SW480 (cell line): Measurements from ENCODE around the gene SLC43A2.
A peak's percentile ranks its signal among the peaks of the same experiment; 100 is the strongest.
"Not testable (repeated sequence)": the region's sequence is repeated elsewhere in the genome, so short reads cannot be mapped to it uniquely, and the experiment has no call there.

ENCODE experiments used
- DNase-seq: peaks from one replicate; pipeline ENCODE4 v3.0.0-alpha.2; 2016; ENCODE audit warnings: low spot score

Gene SLC43A2

DNA sequence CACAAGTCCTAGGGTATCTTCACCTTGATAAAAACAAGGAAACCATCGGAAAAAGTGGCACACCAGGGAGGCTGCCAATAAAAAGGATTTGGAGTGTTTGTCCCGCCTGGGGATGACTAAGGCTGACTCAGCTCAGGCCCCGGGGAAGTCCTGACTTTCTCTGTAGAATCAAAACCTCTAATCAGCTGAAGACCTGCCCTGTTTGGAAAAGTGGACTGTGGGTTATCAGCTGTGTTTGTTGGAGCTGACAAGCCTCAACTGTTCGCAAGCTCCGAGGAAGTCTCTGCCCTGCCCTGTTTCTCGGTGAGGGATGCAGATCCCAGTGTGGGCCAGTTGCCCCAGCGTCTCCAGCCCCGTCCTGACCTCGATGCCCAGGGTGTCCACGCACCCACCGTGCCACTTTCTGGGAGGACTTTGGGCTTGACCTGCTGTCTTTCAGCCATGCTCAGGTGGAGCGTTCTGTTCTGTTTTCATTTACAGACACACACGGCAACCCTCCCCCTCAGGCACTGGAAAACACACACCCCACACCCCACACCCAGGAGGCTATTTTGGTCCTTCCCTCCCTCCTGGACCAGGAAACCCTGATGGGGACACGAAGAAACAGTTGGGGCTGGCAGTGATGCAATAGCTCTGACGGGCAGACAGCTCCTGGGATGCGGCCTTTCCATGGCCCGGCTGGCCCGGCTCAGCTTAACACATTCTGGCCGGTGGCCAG lies 38.4 kb downstream of the SLC43A2 start:
- peak; percentile 73 for DNase-seq

DNA sequence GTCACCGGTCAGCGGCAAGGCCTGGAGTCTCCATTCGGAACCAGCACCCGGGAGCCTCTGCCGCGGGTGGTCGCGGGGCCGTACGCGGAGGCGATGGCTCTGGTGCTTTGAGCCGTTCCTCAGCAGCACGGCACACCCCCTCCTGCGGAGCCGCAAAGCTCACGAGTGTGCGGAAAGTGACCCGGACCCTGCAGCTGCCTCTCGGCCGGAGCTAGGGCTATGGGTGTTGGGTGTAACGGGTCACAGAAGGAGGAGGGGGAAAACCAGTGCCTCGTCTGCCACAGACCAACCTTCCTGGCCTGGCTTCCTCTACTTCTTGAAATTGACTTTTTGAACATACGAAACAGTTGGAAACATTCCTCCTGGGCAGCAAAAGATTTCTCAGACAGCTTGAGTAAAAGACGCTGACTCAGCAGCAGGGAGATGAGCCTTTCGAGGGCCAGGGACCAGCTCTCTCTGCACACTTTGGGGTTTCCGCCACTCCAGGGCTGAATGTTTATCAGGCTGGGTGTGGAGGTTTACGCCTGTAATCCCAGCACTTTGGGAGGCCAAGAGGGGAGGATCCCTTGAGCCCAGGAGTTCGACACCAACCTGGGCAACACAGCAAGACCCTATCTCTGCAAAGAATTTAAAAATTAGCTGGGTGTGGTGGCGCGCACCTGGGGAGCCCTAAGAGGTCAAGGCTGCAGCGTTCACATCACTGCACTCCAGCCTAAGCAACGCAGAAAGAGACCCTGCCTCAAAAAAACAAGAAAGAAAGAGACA lies 39.6 kb downstream of the SLC43A2 start:
- DNase-seq: no peak

DNA sequence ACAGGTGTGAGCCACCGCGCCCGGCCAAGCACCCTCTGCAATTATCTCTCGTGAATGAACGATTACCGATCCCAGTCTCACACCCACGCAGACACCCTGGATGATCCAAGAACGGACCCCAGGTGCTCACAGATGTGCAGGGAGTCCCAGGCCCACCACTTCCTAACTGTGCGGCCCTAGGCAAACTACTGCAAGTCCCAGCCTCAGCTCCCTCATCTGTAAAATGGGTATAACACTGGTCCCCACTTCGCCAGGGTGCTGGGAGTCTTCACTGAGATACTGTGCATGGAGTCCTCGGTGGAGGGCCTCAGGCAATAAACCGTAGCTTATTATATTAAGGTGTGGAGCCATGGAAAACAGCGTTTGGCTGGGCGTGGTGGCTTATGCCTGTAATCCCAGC lies 44.5 kb downstream of the SLC43A2 start:
- DNase-seq: no peak

DNA sequence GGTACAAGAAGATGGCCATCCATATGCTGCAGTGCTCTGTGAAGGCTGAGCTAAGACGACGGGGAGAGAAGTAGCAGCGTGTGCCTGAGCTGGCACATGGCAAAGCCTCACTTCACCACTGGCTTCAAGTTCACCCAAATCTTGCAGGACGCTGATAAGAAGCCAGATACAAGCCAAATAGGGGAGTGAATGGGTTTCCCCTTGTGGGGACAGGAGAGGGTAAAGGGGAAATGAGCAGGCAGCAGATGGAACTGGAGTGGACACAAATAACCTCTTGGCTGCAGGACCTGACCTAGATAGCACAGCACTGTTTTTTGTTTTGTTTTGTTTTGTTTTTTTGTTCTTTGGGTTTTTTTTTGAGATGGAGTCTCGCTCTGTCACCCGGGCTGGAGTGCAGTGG lies 45.1 kb downstream of the SLC43A2 start:
- no peak for DNase-seq

- DNase-seq: no peak
These were observed 46.3 kb downstream of the SLC43A2 start for GRCh38 chr17:1582374-1582773.

DNA sequence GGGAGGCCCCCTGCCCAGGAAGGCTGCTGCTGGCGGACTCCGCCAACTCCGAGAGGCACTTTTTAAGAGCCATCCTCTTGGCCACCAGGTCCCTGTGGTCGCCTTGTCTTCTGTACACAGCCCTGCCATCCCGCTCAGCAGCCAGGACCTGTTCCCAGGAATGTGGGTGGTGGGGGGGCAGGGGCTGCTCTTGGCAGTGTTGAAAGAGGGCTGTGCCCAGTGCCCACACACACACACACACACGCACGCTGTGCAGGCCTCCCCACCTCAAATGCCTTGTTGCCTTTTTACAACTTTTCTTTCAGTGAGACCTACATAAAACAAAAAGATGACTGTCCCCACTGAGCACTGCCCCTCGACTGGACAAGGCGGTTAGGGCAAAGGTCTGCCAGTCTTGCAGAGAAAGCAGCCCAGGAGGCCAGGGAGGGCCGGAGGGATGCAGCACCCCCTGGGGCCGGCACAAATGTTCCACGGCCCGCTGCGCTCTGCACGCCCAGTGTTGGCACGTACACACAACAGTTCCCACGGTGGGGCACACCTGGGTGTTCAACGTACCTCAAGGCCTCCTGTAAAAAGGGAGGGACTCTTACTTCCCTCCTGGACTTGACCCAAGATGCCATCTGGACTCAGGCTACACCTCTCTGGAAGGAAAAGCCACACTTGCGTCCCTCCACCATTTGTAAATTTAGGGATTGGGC lies 47.5 kb downstream of the SLC43A2 start:
- DNase-seq: no peak

GRCh38 chr17:1578029-1578428 lies 50.6 kb downstream of the SLC43A2 start:
- DNase-seq: no peak

GRCh38 chr17:1577583-1578013 lies 51.0 kb downstream of the SLC43A2 start:
- no peak for DNase-seq

GRCh38 chr17:1577182-1577581 lies 51.5 kb downstream of the SLC43A2 start:
- peak; percentile 47 for DNase-seq

- DNase-seq: no peak
These were observed 52.1 kb downstream of the SLC43A2 start for GRCh38 chr17:1576500-1576899.

- DNase-seq: no peak
These were observed 53.8 kb downstream of the SLC43A2 start for GRCh38 chr17:1574697-1575471.

- DNase-seq: no peak
These were observed 54.5 kb downstream of the SLC43A2 start for GRCh38 chr17:1573932-1574696.

- not testable (repeated sequence) for DNase-seq
These were observed 56.0 kb downstream of the SLC43A2 start for GRCh38 chr17:1572646-1573045.

DNA sequence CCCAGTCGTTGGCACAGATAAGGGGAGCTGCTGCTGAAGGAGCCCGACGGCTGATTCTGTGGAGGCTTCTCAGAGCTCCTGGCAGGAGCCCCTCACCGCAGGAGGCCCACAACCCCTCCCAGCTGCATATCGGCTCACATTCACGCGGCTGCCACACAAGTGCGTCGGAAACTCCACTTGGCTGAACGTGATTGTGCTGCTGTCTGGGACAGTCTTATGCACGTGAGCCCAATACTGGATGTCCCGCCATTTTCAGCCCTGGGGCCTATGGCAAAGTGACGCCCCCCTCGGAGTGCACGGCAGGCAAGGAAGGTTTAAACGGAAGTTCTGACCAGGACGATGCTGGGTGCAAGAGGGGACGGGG lies 57.3 kb downstream of the SLC43A2 start:
- DNase-seq: no peak

DNA sequence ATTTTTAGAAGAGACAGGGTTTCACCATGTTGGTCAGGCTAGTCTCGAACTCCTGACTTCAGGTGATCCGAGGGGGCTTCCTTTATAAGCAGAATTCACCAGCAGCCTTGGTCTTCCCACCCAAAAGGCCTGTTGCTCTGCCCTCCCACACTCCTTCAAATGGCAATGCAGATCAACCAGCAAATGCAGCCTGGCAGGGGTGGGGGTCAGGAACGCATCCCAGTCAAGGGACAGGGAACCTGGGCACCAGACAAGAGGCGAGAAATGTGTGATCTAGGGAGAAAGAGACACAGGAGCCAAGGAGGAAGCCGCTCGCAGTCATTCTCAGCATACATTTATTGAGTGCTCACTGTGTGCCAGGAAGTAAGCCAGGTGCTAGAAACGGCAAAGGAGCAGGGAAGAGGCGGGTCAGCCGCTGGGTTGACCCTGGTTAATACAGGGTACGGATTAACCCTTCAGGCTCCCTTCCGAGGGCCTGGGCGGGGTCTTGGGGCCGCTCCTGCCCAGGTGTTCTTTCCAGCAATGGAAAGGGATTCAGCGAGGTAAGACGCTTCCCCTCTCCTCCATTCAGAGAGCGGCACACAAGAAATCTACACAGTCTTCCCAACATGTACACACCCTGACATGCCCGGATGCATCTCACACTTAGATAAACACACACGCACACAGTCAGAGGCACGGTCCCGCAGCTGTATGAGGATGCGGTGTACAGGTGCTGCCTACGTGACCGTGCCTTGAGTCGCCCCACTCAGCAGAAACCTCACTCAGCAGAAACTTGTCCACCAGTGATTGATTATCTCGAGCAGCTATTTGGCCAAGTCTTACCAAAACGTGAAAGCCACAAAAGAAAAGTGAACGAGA lies 59.5 kb downstream of the SLC43A2 start:
- DNase-seq: no peak

DNA sequence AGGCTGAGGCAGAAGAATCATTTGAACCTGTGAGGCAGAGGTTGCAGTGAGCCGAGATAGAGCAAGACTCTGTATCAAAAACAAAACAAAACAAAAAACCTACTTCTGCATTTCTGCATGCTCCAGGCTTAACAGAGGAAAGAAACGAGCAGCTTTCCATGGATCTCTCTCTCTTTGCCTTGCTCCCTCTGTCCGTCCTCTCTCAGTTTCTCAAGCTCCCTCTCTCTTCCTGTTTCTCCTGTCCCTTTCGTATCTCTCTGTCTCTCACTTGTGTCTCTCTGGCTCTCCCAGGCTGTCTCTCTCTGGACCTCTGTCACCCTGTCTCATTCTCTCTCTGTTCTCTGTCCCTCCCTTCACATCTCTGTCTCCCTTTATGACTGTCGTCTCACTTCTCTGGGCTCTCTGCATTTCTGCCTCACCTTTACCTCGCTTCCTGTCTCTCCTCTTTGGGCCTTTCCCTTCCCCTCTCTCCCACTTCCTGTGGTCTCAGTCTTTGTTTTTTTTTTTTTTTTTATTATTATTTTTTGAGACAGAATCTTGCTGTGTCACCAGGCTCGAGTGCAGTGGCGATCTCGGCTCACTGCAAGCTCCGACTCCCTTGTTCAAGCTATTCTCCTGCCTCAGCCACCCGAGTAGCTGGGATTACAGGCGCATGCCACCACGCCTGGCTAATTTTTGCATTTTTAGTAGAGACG lies 62.0 kb downstream of the SLC43A2 start:
- no peak for DNase-seq

DNA sequence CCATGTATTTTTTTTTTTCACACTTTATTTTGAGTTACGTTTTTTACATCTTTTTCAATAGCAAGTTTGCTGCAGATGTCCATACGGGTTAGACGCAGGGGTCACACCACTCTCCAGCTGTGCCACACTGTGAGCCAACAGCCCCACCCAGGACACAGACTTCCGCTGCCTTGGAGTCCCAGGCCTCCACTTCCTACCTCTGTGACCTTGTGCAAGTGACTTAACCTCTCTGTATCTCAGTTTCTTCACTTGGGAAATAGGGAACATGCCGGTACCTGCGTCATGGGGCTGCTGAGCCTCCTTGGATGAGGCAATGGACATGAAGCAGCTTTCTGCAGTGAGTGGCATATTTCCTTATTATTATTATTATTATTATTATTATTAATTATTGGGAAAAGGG lies 62.8 kb downstream of the SLC43A2 start:
- DNase-seq: no peak

DNA sequence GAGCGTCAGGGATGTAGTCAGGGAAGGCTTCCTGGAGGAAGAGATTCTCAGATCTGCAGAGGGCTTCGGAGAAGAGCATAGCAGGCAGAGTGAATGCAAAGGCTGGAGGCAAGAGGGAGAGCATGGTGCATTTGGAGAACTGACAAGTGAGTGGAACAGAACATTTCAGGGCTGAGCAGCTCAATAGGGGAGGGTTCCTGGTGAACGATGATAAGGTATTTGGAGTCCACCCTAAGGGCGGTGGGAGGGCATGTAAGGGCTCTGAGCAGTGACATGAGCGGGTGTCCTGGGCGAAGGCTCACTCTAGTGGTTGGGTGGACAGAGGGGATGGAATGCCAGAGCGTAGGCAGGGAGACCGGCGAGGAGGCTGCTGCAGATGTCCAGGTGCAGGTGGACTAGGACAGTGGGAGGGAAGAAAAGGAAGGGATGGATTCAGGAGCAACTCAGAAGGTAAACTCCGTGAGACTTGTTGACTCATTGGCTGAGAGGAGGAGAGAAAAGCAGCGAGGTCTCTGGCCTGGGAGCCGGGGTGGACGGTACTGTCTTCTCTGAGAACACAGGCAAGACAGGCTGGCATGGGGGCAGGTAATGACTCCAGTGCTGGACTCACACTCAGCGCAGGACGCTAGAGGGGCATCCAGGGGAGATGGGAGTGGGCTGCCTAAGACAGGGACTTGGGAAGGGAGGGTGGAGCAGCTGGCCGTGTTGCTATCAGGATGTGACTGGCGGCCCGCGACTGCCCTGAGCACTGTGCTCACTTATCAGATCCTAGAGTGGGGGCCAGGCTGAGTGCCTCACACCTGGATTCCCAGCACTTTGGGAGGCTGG lies 64.6 kb downstream of the SLC43A2 start:
- peak; percentile 19 for DNase-seq

GRCh38 chr17:1563471-1563785 lies 65.2 kb downstream of the SLC43A2 start:
- not testable (repeated sequence) for DNase-seq
